SKM-1 treated with dmso at 0.1 percent for 144 hours (cell line): ENCODE measurements around the gene MRNIP.
"Not testable (repeated sequence)": the region's sequence is repeated elsewhere in the genome, so short reads cannot be mapped to it uniquely, and the experiment has no call there.

Experiments used
- DNase-seq: peaks from one replicate; lab custom pipeline; 2025; ENCODE audit not compliant: unreplicated experiment; lab: John Stamatoyannopoulos, UW

MRNIP gene

DNA sequence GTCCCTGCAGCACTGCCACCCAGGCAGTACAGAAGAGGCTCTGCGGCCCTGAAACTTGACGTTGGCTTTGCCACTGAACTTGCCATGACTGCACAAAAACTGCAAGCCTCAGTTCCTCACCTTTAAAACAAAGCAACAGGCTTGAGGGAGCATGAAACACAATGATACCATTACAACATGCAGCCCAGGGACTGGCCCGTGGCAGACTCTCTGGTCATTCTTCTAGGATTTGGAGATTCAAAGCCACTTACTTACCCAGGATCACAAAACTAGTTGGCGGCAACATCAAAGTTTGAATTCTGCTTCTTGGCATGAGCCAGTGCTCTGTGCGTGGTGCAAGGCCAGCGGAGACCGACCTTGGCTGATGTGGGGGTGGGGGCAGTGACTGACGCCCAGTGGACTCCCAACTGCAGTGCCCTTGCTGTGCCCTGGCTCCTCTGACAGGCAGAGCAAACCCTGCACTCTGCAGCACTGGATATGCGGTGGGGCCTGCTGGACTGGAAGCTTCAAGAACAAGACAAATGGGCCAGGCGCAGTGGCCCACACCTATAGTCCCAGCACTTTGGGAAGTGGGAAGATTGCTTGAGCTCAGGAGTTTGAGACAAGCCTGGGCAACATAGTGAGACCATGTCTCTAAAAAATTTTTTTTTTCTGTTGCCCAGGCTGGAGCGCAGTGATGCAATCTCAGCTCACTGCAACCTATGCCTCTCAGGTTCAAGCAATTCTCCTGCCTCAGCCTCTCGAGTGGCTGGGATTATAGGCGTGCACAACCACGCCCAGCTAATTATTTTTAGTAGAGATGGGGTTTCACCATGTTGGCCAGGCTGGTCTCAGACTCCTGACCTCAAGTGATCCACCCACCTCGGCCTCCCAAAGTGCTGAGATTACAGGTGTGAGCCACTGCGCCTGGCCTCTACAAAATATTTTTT is 19.0 kb downstream of the MRNIP start:
- no peak for DNase-seq

DNA sequence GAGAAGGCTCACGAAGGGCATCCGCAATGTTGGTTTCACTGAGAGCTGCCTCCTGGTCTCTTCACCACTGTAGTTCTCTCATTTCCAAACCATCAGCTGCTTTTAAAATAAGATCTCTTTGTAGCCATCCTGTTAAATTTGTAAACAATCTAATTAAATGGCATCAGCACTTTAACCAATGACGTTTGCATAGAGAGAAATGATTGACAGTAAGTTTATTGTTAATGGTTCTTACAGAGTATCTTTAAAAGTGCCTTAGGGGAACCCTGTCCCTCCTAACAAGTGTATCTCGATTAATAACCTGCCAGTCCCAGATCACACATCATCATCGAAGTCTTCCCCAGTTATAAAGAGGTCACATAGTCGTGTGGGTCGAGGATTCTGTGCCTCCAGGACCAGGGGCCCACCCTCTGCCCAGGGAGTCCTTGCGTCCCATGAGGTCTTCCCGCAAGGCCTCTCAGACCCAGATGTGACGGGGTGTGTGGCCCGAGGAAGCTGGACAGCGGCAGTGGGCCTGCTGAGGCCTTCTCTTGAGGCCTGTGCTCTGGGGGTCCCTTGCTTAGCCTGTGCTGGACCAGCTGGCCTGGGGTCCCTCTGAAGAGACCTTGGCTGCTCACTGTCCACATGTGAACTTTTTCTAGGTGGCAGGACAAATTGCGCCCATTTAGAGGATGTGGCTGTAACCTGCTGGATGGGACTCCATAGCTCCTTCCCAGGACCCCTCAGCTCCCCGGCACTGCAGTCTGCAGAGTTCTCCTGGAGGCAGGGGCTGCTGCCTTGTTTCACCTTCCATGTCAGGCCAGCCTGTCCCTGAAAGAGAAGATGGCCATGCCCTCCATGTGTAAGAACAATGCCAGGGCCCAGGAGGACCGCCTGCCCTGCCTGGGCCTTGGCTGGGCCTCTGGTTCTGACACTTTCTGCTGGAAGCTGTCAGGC is 21.3 kb downstream of the MRNIP start:
- no peak for DNase-seq

DNA sequence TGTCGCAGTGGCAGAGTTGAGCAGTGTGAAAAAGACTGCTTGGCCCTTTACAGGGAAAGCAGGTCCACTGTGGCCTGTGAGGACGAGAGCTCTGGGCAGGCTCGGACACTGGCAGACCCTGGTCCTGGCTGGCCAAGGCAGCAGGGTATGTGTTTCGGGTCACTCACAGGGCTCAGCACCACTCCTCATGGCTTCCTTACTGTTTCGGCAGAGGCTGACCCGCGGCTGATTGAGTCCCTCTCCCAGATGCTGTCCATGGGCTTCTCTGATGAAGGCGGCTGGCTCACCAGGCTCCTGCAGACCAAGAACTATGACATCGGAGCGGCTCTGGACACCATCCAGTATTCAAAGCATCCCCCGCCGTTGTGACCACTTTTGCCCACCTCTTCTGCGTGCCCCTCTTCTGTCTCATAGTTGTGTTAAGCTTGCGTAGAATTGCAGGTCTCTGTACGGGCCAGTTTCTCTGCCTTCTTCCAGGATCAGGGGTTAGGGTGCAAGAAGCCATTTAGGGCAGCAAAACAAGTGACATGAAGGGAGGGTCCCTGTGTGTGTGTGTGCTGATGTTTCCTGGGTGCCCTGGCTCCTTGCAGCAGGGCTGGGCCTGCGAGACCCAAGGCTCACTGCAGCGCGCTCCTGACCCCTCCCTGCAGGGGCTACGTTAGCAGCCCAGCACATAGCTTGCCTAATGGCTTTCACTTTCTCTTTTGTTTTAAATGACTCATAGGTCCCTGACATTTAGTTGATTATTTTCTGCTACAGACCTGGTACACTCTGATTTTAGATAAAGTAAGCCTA is 22.2 kb downstream of the MRNIP start:
- DNase-seq, result no peak

DNA sequence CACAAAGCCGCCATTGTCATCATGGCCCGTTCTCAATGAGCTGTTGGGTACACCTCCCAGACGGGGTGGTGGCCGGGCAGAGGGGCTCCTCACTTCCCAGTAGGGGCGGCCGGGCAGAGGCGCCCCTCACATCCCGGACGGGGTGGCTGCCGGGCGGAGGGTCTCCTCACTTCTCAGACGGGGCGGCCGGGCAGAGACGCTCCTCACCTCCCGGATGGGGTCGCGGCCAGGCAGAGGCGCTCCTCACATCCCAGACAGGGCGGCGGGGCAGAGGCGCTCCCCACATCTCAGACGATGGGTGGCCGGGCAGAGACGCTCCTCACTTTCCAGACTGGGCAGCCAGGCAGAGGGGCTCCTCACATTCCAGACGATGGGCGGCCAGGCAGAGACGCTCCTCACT is 23.7 kb downstream of the MRNIP start:
- not testable (repeated sequence) for DNase-seq

DNA sequence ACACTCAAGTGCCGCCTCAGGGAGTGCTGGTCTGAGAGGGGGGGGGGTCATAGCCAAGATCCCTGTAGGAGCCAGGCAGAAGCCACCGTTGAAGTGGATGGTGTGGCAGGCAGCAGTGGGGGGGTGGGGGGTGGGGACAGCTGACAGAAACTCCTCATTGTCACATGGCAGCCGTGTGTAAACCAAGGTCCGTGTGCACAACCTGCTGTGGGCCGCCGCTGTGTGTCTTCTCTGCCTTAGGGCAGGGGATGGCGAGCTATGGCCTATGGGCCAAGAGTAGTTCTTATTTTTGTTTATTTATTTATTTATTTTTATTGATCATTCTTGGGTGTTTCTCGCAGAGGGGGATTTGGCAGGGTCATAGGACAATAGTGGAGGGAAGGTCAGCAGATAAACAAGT is 24.5 kb downstream of the MRNIP start:
- no peak for DNase-seq

DNA sequence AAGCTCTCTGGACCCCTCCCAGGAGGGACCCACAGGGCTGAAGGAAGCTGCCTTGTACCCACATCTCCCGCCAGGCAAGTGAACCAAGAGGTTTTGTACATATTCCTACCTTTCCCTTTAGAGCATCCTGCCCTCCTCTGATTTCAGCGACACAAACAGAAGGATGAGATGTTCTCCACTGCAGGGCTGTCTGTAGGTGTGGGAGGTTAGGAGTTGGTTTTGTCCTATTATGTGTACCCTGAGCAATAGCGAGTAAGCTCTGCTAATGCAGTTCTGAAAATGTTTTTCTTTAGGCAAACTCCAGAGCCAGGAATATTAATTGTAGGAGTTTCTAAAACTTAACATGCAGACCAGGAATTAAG is 24.9 kb downstream of the MRNIP start:
- DNase-seq, result no peak

DNA sequence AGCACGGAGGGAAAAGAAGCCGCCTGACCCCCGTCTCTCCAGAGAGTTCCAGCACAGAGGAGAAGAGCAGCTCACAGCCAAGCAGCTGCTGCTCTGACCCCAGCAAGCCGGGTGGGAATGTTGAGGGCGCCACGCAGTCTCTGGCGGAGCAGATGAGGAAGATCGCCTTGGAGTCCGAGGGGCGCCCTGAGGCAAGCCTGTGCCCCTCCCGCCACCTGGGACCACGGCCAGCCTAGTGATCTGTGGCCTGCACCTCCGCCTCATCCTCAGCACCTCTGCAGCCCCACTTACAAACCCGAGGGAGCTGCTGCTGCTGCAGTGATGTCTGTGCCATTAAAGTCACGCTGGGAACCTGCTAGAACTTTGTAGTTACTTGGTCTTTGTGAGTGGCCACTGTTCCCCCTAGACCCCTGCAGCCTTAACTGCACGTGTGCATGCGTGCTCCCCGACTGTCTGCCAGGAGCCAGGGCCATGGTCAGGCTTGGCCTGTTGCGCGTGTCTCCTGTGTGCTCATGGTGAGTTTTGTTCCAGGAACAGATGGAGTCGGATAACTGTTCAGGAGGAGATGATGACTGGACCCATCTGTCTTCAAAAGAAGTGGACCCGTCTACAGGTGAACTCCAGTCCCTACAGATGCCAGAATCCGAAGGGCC is 25.4 kb downstream of the MRNIP start:
- no peak for DNase-seq

DNA sequence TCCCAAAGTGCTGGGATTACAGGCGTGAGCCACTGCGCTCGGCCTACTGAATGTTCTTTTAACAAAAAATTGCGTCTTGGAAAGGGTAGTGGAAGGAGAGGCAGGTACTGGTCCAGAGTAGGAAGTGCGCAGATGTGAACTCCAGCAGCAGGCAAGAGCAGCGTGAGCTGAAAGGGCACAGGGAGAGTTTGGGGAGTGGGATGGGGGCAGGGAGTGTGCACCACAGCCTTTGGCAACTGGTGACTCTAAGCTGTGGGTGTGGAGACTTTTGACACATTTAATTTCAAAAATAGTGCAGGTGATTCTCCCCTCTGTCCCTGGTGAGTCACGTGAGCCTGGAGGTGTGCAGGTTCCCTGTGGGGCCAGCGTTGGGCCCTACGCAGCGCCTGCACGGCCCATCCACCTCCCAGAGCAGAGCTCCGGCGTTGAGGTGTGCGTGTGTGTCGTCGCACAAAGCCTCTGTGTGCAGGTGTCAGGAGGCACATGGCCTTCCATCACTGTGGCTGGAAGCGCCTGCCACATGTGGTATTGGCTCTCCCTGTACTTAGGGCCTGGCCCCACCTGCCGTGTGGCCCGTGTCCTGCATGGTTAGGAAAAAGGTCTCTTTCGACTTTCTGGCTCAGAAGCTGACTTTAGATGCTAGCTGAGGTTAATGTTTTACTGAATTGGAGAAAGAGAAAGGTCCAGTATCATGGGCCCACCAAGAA is 26.4 kb downstream of the MRNIP start:
- no peak for DNase-seq

DNA sequence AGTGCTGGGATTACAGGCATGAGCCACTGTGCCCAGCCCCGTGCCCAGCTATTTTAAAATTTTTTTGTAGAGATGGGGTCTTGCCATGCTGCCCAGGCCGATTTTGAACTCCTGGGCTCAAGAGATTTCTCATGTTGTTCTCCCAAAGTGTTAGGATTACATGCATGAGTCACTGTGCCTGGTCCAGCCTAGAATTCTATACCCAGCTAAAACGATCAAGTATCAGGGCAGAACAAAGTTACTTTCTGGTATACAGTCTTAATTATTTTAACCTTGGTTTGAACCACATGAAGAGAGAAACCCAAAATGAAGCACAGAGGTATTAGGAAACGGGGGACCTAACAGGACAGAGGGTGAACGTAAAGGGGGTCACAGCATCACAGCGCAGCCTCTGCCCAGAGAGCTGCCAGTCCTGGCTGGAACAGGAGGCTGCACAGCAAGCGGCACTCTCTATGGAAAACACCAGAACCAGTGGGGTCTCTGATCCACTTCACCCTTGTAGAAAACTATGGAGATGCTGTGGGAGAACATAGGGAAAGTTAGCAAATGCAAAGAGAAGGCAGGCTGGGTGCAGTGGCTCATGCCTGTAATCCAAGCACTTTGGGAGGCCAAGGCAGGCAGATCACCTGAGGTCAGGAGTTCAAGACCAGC is 27.7 kb downstream of the MRNIP start:
- DNase-seq, result no peak

DNA sequence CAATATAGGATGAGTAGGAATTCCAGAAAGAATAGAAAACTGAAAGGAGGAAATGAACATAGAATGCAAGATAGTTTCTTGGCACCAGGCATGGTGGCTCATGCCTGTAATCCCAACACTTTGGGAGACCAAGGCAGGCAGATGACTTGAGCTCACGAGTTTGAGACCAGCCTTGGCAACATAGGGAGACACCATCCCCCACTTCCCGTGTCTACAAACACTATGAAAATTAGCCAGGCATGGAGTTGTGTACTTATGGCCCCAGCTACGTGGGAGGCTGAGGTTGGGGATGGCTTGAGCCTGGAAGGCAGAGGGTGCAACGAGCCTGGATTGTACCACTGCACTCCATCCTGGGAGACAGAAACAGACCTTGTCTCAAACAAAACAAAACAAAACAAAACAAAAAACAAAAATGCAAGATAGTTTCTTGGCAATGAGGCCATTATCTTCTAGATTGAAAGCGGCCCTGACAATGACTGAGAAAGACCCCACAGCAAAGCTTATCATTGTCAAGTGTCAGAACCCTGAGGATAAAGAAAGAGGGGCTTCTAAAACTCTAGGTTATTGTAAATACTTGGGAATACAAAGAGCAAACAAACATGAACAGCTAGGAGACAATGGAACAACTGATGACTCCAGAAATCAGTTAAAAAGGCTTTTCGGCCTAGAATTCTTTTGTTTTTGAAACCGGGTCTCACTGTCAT is 28.7 kb downstream of the MRNIP start:
- DNase-seq, result no peak

DNA sequence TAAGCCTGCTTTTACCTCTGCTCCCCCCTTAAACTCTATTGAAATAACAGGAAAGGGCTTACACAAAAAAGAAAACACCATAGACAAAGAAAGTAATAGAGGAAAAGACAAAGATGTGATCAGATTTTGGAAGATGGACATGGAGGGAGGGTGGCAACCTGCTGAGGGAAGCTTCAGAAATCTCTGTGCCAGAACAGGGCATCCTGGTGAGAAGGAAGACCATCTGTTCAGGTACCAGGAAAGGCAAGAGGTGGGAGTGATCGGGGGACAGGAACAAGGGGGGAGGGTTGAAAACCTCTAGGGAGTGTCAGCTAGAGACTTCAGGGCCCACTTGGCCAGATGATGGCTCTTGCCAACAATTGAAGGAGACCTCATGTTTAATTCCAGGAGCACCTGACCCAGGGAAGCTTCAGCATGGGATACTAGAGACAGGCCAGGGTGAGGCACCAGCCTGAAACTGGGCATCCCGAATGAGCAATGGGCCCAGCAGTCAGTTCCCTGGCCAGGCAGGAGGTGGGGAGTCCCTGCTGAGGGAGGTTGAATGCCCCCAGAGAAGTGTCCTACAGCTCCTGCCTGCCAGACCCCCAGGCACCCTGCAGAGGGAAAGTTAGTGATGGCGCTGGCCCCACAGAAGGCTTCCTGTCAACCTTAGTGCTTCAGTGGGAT is 29.7 kb downstream of the MRNIP start:
- no peak for DNase-seq

DNA sequence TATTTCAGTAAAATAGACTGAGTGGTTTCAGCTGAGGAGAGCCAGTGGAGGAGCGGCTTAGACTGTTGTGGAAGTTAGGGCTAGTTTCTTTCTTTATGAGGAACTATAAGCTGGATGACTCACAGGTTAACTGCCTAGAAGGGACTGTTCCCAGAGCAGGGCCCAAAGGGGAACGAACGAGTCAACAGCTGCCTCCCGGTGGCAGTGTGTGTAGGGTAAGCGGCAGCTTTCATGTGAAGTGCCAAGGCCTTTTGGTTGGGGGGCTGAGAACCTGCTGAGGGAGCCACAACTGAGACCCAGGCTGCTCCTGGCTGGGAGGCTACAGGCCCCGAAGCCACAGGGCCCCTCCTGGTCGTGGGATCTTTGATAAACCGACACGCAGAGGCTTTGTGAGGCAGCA is 30.9 kb downstream of the MRNIP start:
- DNase-seq, result peak; percentile 91

DNA sequence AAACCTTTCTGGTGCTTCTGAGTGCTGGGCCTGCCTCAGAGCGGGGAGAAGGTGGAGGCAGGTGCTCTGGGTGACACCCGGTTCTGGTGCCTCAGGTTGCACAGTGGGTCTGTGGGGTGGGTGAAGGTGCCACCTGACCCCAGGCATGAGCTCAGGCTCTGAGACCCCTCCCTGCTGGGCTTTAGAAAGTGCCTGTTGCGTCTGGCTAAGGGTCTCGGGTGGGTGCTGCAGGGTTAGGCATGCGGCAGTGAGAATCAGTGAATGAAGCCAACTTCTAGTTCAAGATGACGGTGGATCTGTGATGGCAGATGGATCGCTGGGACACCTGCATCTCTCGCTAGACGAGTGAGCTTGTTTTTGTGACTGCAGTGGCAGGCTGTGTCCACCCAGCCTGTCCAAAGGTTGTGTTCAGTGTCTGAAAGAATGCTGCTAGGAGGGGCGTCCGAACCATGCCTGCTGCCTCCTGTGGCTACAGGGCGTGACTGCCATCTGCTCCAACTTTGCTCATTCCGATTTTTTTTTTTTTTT is 32.9 kb downstream of the MRNIP start:
- no peak for DNase-seq

DNA sequence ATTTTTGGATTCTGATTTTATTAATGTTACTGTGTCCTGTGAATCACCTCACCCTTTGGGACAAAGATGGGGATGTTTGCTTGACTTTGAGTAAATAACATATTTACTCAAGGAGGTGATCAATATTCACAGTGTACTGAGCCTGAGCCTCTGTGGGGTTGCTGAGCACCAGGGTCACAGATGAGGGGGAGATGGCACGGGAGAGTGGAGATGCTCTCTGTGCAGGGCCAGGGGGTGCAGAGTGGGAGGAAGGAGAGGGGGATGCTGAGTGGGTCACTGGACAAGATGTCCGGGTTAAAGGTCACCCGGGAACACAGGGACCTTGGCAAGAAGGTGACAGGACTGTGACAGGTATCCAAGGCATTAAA is 33.9 kb downstream of the MRNIP start:
- DNase-seq, result no peak

DNA sequence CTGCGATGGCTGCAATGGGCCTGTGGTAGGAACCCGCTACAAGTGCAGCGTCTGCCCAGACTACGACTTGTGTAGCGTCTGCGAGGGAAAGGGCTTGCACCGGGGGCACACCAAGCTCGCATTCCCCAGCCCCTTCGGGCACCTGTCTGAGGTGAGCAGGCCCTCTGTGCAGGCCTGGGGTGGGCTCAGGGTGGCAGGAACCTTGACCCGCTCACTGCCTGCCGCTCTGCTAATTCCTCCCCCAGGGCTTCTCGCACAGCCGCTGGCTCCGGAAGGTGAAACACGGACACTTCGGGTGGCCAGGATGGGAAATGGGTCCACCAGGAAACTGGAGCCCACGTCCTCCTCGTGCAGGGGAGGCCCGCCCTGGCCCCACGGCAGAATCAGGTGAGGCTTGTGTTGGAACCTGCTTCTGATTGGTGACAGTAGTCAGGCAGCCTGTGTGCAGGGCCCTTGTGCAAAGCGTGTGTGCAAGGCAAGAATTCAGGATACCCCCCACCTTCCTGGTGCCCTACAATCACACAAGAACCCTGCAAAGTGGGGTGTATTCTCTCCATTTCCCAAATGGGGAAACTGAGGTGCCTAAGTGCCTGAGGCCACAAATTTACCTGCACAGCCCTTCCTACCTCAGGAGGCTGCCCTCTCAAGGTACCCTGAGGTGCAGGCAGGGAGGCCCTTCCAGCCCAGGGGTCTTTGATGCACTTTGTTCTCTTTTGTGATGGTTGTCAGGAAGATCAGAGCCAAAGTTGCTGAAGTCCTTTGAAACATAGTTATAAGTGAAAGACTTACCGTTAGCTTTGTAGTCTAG is 34.5 kb downstream of the MRNIP start:
- no peak for DNase-seq

DNA sequence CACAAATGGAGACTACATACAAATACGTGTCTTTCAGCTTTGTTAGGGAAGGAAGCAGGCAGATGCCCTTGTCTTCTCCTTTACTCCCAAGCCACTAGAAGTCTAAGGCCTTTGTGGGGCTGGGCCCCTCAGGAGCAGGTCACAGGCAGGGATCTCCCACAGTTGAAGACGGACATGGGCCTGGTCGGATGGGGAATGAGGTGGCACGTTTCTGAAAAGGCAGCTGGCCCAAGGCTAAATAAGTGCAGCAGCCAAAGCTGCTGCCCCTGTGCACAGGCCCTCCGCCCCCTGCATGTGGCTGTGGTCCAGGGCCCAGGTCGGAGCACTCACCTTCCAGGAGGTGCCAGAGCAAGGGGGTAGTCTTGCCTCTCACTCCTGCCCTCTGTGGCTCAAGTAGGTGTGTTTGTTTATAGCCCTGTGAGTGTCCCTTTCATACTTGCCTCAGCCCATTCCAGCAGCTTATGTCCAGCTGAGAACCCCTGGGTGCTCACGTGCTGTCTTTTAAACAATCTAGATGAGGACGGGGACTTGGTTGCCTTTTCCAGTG is 36.1 kb downstream of the MRNIP start:
- DNase-seq, result no peak

DNA sequence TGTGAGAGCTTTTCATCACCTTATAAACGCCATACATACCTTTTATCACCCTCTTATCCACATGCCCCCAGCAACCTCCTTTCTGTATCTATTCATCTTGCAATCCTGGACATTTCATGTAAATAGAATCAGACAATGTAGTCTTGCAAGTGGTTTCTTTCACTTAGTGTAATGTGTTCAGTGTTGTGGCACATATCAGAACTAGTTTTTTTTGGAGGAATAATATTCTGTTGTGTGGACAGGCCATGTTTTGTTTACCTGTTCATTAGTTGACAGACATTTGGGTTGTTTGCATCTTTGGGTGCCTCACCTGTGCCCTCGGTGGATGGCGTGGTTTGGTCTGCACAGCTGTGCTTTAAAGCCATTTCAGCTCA is 36.6 kb downstream of the MRNIP start:
- no peak for DNase-seq
